NT2/D1 (cell line): ENCODE results near the gene INPP5E.

Experiments
- YY1 ChIP-seq: IDR thresholded peaks from 2 replicates; pipeline ENCODE4 v1.6.1; 2011; ENCODE audit not compliant: insufficient read length, insufficient read depth
- ZNF274 ChIP-seq: IDR thresholded peaks from 2 replicates; pipeline ENCODE4 v1.6.1; 2011; ENCODE audit warnings: mild to moderate bottlenecking, low read depth, low read length

DNA sequence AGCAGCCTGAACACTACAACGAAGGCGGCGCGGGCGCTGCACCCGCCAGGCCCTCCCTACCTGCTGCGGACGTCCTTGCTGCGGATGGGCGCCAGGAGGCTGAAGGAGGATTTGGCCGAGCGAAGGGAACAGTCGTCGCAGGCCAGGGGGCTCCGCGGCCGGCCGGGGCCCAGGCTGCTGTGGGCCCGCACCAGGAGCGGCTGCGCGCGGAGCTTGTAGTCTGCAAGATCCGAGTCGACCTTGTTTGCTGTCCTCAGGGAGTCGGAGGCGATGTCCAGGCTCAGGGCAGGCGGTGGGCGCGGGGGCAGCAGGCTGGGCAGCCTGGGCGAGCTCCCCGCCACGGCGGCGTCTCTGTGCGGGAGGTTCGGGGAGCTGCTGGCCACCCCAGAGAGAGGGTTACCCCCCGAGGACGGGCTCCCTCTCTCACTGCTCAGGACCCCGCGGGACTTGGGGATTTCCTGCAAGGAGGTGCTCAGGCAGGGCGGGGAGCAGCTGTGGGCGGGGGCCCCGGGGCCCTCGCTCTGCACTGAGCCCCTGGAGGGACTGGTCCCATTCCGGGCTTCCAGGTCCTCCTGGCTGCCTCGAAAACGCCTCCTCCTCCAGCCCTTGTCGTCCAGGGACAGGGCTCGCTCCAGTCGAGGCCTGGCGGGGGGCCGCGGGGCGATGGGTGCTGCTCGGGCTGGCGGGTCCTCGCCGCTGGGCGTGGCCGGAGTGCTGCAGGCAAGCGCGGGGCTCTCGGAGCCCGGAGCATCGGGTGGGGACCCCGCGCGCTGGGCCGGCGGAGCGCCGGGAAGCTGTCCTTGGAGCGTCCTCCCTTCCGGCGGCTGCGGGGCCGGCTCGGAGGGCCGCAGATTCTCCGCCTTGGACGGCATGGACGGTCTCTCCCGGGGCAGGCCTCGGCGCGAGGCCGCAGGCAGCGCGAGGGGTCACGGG lies 831 bp downstream of the INPP5E start:
- TF ChIP-seq ZNF274 (no peak), YY1 (no peak)
